Kidney (tissue), 14 donors: ENCODE data around the gene STAT1. TPM values are rescaled to one million over a fixed set of nuclear protein-coding genes. Genes with fewer than 3 reads are reported as not detected.

ENCODE experiments used
- DNase-seq, 5 donors: peaks; one replicate each; pipeline ENCODE4 v3.0.0-alpha.2; 2013 to 2020
- FAIRE-seq: peaks from 2 replicates; lab custom pipeline; 2012; peaks lifted over from hg19 to GRCh38; lab: Jason Lieb, UNC
- H3K27ac ChIP-seq, 2 donors: one replicate each; pipeline ENCODE4 v1.7.0; 2013; ENCODE audit warnings: low read depth in 2 of 2, low read length in 2 of 2, inconsistent platforms in 1 of 2
- H3K27me3 ChIP-seq: one replicate; pipeline ENCODE4 v1.7.1; 2013; ENCODE audit warnings: low read length, inconsistent platforms; ENCODE audit not compliant: control insufficient read depth, insufficient read depth
- H3K36me3 ChIP-seq, 3 donors: one replicate each; pipeline versions ENCODE4 v1.7.0 to v1.7.1; 2013; ENCODE audit warnings: low read length in 3 of 3, control low read depth in 1 of 3, inconsistent platforms in 1 of 3; ENCODE audit not compliant: insufficient read depth in 3 of 3, control insufficient read depth in 2 of 3
- H3K4me1 ChIP-seq, 3 donors: one replicate each; pipeline versions ENCODE4 v1.7.0 to v1.7.1; 2013; ENCODE audit warnings: low read length in 3 of 3, inconsistent platforms in 1 of 3, low read depth in 1 of 3; ENCODE audit not compliant: control insufficient read depth in 2 of 3, insufficient read depth in 2 of 3
- H3K4me3 ChIP-seq, 3 donors: one replicate each; pipeline versions ENCODE4 v1.7.0 to v1.8.1; 2013; ENCODE audit warnings: low read length in 3 of 3, control low read depth in 1 of 3, inconsistent platforms in 1 of 3
- H3K9ac ChIP-seq, 3 donors: one replicate each; pipeline versions ENCODE4 v1.7.0 to v1.7.1; 2013; ENCODE audit warnings: low read length in 3 of 3, control low read depth in 1 of 3, inconsistent platforms in 1 of 3
- H3K9me3 ChIP-seq, 3 donors: one replicate each; pipeline versions ENCODE4 v1.7.0 to v1.7.1; 2013; ENCODE audit warnings: low read length in 3 of 3, control low read depth in 1 of 3, inconsistent platforms in 1 of 3; ENCODE audit not compliant: control insufficient read depth in 2 of 3, insufficient read depth in 1 of 3
- CTCF ChIP-seq: IDR thresholded peaks from 3 replicates; pipeline ENCODE4 v1.5.1; 2012; ENCODE audit warnings: mild to moderate bottlenecking, moderate library complexity, borderline replicate concordance; ENCODE audit not compliant: insufficient read depth; ENCODE audit errors: extremely low read depth
- intact Hi-C: fragments of 100-400 bp; cut with DNase I; formaldehyde crosslinking; loops from one replicate; pipeline ENCODE4 v1.11.1; 2022
- polyA plus RNA-seq: library from polyadenylated mRNA; stranded (reverse); fragments of 350-450 nt; fragmentation: Illumina TruSeq; extraction: RNeasy Lipid Tissue Mini Kit (QIAGEN cat#74804); gene quantifications from one replicate; pipeline ENCODE4 v1.2.3, GENCODE V29; 2014; ENCODE audit warnings: low read depth, low replicate concordance; ENCODE audit not compliant: insufficient read depth
- total RNA-seq: library from RNA; stranded (reverse); fragmentation: NEBNext Ultra II Directional; extraction: Animal tissue kit (Norgen Biotek cat#: 25700); gene quantifications from one replicate; pipeline ENCODE4 v1.2.1, GENCODE V29; 2021
- donor health status: control.
- donor health status: control.
- donor health status: control.
- donor health status: control.
- donor health status: control.
- donor health status: DM: yes; HTN: yes; CAD: no.
- donor health status: Normal renal cell carcinoma (clear cell type).

Gene STAT1
- total and polyA plus RNA-seq, 2 donors from 2014 or later, result 37.5 to 121 TPM

- no peak for DNase-seq
- H3K9me3 ChIP-seq, result no peaks in the 10 kb centered on the region
- peaks cover 24 to 64% (median 38%) of the 10 kb centered on the region in 3 donors for H3K36me3 ChIP-seq
- TF ChIP-seq CTCF, result no peak
- no peaks in the 10 kb centered on the region for H3K27me3 ChIP-seq
- intact Hi-C loops, result no loop called here
- no peak for FAIRE-seq
- peaks cover 0 to 5% (median 0%) of the 10 kb centered on the region in 3 donors for H3K4me1 ChIP-seq
- H3K9ac ChIP-seq, result no peak overlapping the region
- H3K4me3 ChIP-seq, result no peak overlapping the region
- H3K27ac ChIP-seq, result no peak overlapping the region
Measured at GRCh38 chr2:191006297-191006696, 7.7 kb downstream of the STAT1 start.

- H3K36me3 ChIP-seq, result peaks cover 29 to 80% (median 57%) of the 10 kb centered on the region in 3 donors
Measured at GRCh38 chr2:191003405-191004309, 10.3 kb downstream of the STAT1 start.

GRCh38 chr2:191001624-191002023 is 12.3 kb downstream of the STAT1 start:
- no peaks in the 10 kb centered on the region for H3K4me1 ChIP-seq
- no peak for FAIRE-seq
- no peaks in the 10 kb centered on the region for H3K9me3 ChIP-seq
- no peak overlapping the region for H3K4me3 ChIP-seq
- no peak overlapping the region for H3K9ac ChIP-seq
- DNase-seq, result no peak
- no peak for TF ChIP-seq CTCF
- peaks cover 32 to 75% (median 62%) of the 10 kb centered on the region in 3 donors for H3K36me3 ChIP-seq
- H3K27me3 ChIP-seq, result no peaks in the 10 kb centered on the region
- H3K27ac ChIP-seq, result no peak overlapping the region
- intact Hi-C loops, result no loop called here

More at GRCh38 chr2:191003405-191004309, 10.3 kb downstream of the STAT1 start:
- intact Hi-C loops, result no loop called here
- no peaks in the 10 kb centered on the region for H3K9me3 ChIP-seq
- no peaks in the 10 kb centered on the region for H3K27me3 ChIP-seq
- no peak overlapping the region for H3K4me3 ChIP-seq
- H3K27ac ChIP-seq, result no peak overlapping the region
- no peak for DNase-seq
- no peak for FAIRE-seq
- no peaks in the 10 kb centered on the region for H3K4me1 ChIP-seq
- no peak overlapping the region for H3K9ac ChIP-seq
- TF ChIP-seq CTCF, result no peak
